Hepatocyte (in vitro differentiated cells): ENCODE measurements around the gene CHMP6.

Experiments
- EZH2 ChIP-seq: fragments of 200-600 bp; sonication (generic); IDR thresholded peaks from 2 replicates; pipeline ENCODE4 v1.6.1; 2016; ENCODE audit warnings: antibody characterized with exemption, mild to moderate bottlenecking, borderline replicate concordance
- EZH2phosphoT487 ChIP-seq: fragments of 200-600 bp; sonication (generic); IDR thresholded peaks from one replicate; pipeline ENCODE4 v1.6.1; 2018; ENCODE audit warnings: antibody characterized with exemption, mild to moderate bottlenecking, low read depth, moderate library complexity; ENCODE audit not compliant: unreplicated experiment, severe bottlenecking
- TF ChIP-seq, protein P1 (sequence below): fragments of 200-600 bp; sonication (generic); IDR thresholded peaks from 2 replicates; pipeline ENCODE4 v1.5.1; 2016; ENCODE audit warnings: antibody characterized with exemption, mild to moderate bottlenecking; ENCODE audit not compliant: poor library complexity

DNA sequence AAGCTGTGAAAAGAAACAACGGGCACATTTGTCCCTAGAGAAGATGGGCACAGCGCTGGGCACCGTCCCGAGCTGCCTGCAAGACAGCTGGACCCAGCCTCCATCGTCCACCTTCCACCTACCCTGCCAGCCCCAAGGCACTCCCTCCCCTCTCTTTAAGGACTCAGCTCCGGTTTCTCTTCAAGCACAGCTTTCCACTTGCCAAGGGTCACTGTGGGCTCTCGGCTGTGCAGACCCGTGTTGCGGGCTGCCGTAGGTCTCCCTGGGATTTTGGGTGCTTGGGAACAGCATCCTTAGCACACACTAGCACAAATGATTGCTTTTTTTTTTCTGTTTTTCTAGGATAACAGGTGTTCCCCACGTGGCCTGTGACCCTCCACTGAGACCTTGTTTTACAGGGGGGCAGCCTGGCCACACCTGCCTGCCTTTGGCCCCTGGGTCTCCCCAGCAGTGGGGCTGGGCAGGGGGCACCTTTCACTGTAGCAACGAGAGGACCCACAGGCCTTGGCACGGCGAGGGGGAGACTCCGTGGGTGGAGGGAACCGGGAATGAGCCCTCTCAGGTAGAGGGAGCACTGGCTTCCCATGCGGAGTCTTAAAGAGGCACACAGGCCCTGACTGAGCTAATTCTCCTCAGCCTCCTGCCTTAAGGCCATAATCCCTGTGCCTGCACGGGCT, 1.4 kb downstream of the CHMP6 start:
- TF ChIP-seq, protein P1, sequence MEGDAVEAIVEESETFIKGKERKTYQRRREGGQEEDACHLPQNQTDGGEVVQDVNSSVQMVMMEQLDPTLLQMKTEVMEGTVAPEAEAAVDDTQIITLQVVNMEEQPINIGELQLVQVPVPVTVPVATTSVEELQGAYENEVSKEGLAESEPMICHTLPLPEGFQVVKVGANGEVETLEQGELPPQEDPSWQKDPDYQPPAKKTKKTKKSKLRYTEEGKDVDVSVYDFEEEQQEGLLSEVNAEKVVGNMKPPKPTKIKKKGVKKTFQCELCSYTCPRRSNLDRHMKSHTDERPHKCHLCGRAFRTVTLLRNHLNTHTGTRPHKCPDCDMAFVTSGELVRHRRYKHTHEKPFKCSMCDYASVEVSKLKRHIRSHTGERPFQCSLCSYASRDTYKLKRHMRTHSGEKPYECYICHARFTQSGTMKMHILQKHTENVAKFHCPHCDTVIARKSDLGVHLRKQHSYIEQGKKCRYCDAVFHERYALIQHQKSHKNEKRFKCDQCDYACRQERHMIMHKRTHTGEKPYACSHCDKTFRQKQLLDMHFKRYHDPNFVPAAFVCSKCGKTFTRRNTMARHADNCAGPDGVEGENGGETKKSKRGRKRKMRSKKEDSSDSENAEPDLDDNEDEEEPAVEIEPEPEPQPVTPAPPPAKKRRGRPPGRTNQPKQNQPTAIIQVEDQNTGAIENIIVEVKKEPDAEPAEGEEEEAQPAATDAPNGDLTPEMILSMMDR, result no peak
- TF ChIP-seq EZH2 (no peak), EZH2phosphoT487 (no peak)
